ENCODE measurements around the gene EDIL3.
"Not testable (repeated sequence)": the region's sequence is repeated elsewhere in the genome, so short reads cannot be mapped to it uniquely, and the experiment has no call there.

The EDIL3 gene

DNA sequence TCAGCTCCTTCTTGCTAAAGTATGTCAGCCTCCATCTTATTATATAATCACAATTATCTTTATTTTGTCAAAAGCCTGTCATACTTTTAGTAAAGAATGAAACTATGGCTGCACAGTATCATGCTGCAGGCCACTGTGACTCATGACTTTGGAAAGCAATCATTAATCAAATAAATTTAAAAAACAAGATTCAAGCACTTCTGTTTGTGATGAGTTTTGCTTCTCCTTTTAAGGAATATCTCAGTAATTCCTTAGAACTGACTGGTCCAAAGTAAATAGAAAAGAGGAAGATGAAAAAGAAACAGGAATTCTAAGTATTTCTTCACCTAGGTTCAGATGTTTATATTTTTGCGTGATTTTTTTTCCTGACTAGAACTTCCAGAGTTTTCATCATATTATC is 83.1 kb downstream of the EDIL3 start:
- Histone ChIP-seq H3K36me3 (replicated peaks) (no peaks in the 10 kb centered on the region), H3K4me1 (no peaks in the 10 kb centered on the region), H3K4me3 (no peak overlapping the region), H3K9me3 (no peaks in the 10 kb centered on the region), H3K27me3 (ENCODE audit: low read depth) (no peaks in the 10 kb centered on the region)
- DNase-seq (ENCODE audit: low spot score in 2 of 2) = no peak
- in situ Hi-C loops (cut with MboI; ENCODE audit: low sequenced_read_pairs) = no loop called here

- no peaks in the 10 kb centered on the region for H3K36me3 ChIP-seq (replicated peaks)
- in situ Hi-C loops (cut with MboI; ENCODE audit: low sequenced_read_pairs) = no loop called here
- DNase-seq (ENCODE audit: low spot score in 2 of 2) = no peak
- no peaks in the 10 kb centered on the region for H3K4me1 ChIP-seq
- no peaks in the 10 kb centered on the region for H3K9me3 ChIP-seq
- no peaks in the 10 kb centered on the region for H3K27me3 ChIP-seq (ENCODE audit: low read depth)
- no peak overlapping the region for H3K4me3 ChIP-seq
Observed at GRCh38 chr5:84299959-84300358, 84.7 kb downstream of the EDIL3 start.

GRCh38 chr5:84298628-84299027 is 86.1 kb downstream of the EDIL3 start:
- no peaks in the 10 kb centered on the region for H3K4me1 ChIP-seq
- H3K4me3 ChIP-seq = no peak overlapping the region
- no peaks in the 10 kb centered on the region for H3K9me3 ChIP-seq
- in situ Hi-C loops (cut with MboI; ENCODE audit: low sequenced_read_pairs) = no loop called here
- DNase-seq (ENCODE audit: low spot score in 2 of 2) = no peak
- no peaks in the 10 kb centered on the region for H3K27me3 ChIP-seq (ENCODE audit: low read depth)
- no peaks in the 10 kb centered on the region for H3K36me3 ChIP-seq (replicated peaks)

- in situ Hi-C loops (cut with MboI; ENCODE audit: low sequenced_read_pairs); DNase-seq (ENCODE audit: low spot score in 2 of 2): not testable (repeated sequence)
Observed at GRCh38 chr5:84297641-84298040, 87.0 kb downstream of the EDIL3 start.

DNA sequence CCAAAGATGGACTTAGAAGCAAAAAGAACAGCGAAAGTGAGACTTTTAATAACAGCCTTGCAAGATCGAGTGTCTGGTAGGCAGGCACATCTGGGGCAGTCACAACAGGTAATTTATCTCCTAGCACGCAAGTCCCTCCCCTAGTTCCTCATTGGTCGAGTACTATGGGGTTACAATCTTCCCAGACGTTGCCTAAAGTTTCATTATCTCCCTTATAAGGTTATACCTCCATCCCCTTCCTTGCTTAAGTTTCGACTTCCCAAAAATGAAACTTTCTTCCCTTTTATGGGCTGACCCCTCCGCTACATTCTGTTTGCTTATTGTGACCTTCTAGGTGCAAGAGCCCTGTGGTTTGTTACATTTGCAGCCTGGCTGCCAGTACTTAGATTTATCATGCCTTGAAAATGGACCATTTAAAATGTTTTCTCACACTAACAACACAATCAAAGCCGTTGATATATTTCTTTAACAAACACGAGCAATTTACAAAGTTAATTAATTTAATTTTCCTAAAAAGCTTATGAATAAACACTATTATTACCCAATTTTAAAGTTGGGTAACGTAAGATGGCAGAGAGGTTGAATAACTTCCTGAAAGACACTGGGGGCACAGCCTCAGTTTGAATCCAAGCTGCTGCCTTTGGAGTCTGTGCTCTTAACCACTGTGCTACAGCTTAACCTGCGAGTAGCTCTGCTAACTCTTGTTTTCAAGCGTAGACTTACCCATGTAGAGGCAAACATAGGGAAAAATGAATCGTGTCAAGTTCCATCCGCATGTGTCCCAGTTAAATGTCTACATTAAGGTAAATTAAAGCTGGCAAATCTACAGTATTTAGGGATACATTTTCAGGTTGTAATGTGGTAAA is 91.7 kb downstream of the EDIL3 start:
- Histone ChIP-seq H3K27me3 (ENCODE audit: low read depth) (no peaks in the 10 kb centered on the region), H3K9me3 (no peaks in the 10 kb centered on the region), H3K4me3 (no peak overlapping the region), H3K36me3 (replicated peaks) (no peaks in the 10 kb centered on the region), H3K4me1 (no peaks in the 10 kb centered on the region)
- DNase-seq (ENCODE audit: low spot score in 2 of 2) = no peak
- in situ Hi-C loops (cut with MboI; ENCODE audit: low sequenced_read_pairs) = no loop called here

More at GRCh38 chr5:84297641-84298040, 87.0 kb downstream of the EDIL3 start:
- H3K27me3 ChIP-seq (ENCODE audit: low read depth); H3K4me1 ChIP-seq; H3K36me3 ChIP-seq (replicated peaks); H3K9me3 ChIP-seq; H3K4me3 ChIP-seq: not testable (repeated sequence)

DNA sequence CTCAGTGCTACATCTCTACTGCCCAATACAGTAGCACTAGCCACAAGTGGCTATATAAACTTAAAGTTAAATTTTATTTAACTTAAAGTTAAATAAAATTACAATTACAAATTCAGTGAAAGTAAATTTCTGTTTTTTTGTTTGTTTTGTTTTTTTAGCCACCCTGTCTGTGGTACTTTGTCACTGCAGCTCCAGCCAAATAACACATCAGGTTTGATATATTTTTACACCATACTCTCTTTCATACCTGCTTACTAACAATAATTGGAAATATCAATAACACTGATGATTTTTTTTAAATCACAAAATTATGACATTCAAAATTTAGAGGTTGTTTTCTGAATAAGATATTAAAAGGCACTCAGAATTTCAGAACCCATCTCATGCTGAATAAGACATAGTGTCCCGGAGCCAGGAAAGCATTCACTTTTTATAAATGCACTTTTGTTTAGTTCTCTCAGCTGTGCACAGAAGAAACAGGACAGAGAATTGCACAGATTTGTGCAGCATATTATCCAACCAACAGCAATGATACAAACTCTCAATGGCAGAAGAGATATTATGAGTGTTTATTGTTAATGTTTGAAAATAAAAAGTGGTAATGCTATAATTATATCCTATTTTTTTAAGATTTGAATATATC is 92.6 kb downstream of the EDIL3 start:
- Histone ChIP-seq H3K36me3 (replicated peaks) (no peaks in the 10 kb centered on the region), H3K4me3 (no peak overlapping the region), H3K9me3 (no peaks in the 10 kb centered on the region), H3K4me1 (no peaks in the 10 kb centered on the region), H3K27me3 (ENCODE audit: low read depth) (no peaks in the 10 kb centered on the region)
- in situ Hi-C loops (cut with MboI; ENCODE audit: low sequenced_read_pairs) = no loop called here
- no peak for DNase-seq (ENCODE audit: low spot score in 2 of 2)

DNA sequence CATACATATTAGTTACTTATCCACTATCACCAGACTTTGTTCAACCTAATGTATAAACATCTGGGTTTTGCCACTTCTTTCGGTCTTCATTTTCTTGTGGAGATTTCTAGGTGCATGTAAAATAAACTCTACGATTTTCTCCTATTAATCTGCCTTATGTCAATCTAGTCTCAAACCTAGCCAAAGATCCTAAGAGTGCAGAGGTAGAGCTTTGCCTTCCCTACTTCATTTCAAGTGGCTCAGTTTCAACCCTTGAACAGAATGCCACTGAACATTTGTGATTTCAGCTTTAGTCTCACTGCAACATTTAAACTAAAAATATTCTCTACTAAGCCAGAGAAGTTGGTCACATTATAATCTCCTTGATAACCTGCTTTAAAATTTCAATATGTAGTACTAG is 94.0 kb downstream of the EDIL3 start:
- H3K36me3 ChIP-seq (replicated peaks) = no peaks in the 10 kb centered on the region
- H3K4me1 ChIP-seq = no peaks in the 10 kb centered on the region
- no peaks in the 10 kb centered on the region for H3K27me3 ChIP-seq (ENCODE audit: low read depth)
- in situ Hi-C loops (cut with MboI; ENCODE audit: low sequenced_read_pairs) = no loop called here
- no peak for DNase-seq (ENCODE audit: low spot score in 2 of 2)
- no peak overlapping the region for H3K4me3 ChIP-seq
- no peaks in the 10 kb centered on the region for H3K9me3 ChIP-seq

GRCh38 chr5:84290161-84290560 is 94.5 kb downstream of the EDIL3 start:
- in situ Hi-C loops (cut with MboI; ENCODE audit: low sequenced_read_pairs) = no loop called here
- no peak overlapping the region for H3K4me3 ChIP-seq
- no peaks in the 10 kb centered on the region for H3K27me3 ChIP-seq (ENCODE audit: low read depth)
- H3K4me1 ChIP-seq = no peaks in the 10 kb centered on the region
- no peaks in the 10 kb centered on the region for H3K9me3 ChIP-seq
- no peaks in the 10 kb centered on the region for H3K36me3 ChIP-seq (replicated peaks)
- no peak for DNase-seq (ENCODE audit: low spot score in 2 of 2)

GRCh38 chr5:84287951-84288350 is 96.7 kb downstream of the EDIL3 start:
- H3K4me3 ChIP-seq = no peak overlapping the region
- in situ Hi-C loops (cut with MboI; ENCODE audit: low sequenced_read_pairs) = no loop called here
- H3K9me3 ChIP-seq = no peaks in the 10 kb centered on the region
- no peaks in the 10 kb centered on the region for H3K36me3 ChIP-seq (replicated peaks)
- DNase-seq (ENCODE audit: low spot score in 2 of 2) = no peak
- H3K27me3 ChIP-seq (ENCODE audit: low read depth) = no peaks in the 10 kb centered on the region
- H3K4me1 ChIP-seq = no peaks in the 10 kb centered on the region

DNA sequence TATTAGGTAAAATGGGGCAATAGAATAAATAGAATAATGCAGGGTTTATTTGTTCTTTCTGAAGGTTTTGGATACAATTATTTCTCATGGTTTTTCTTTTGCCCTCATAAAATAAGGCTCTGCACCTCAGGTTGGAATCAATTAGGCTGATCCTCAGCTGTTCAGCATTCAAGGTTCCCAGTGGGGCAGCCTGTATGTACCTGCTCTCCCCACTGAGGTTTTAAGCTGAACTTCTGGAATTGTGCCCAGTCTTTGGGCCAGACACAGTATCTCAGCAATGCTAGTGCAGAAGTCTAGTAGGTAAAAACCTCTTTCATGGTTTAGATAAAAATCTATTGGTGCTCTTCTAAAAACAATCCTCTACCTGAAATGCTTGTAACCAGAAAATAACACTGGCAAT is 98.0 kb downstream of the EDIL3 start:
- in situ Hi-C loops (cut with MboI; ENCODE audit: low sequenced_read_pairs) = no loop called here
- H3K9me3 ChIP-seq = no peaks in the 10 kb centered on the region
- H3K36me3 ChIP-seq (replicated peaks) = no peaks in the 10 kb centered on the region
- H3K4me3 ChIP-seq = no peak overlapping the region
- H3K4me1 ChIP-seq = no peaks in the 10 kb centered on the region
- no peak for DNase-seq (ENCODE audit: low spot score in 2 of 2)
- no peaks in the 10 kb centered on the region for H3K27me3 ChIP-seq (ENCODE audit: low read depth)

DNA sequence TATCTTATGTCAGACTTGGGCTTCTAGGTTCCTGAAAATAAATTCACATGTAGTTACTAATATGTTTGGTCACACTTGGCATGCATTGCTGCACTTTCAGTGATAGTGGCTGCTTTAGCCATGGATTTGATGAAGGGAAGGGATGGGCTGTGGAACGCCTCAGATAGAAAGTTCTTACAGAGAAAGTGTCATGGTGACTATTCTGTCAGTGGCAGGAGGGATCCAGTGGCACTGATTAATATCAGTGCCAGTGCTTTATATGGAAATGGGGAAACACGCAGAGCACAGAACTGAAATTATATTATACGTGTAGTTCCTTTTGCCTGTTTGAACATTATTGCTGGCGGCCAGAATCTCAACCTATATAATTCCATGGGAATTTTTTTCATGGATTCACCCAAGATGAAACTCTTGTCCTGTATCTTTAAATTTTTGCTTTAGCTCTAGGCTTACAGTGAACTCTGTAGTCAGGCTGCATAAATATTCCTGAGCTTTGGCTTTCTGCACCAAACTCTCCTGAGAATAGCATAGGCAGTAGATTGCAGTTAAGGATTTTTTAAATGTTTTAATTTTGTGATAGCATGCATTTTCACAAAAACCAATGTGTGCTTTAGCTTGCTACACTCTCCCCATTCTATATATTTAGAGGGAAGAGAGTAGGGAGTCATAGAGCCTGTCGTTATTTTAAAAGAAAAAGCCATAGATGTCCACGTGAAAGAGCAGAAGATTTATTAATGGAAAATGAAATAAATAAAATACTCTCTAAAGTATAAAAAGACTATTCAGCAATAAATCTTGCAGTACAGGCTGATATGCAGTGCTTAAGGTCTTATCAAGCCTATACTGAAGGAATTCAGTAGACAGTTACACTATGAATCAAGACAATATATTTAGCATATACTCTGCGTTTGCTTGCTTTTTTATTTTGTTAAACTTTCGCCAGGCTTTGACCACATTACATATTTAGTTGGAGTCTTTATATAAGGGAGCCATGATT is 98.7 kb downstream of the EDIL3 start:
- Histone ChIP-seq H3K4me1 (no peaks in the 10 kb centered on the region), H3K27me3 (ENCODE audit: low read depth) (no peaks in the 10 kb centered on the region), H3K4me3 (no peak overlapping the region), H3K9me3 (no peaks in the 10 kb centered on the region), H3K36me3 (replicated peaks) (no peaks in the 10 kb centered on the region)
- in situ Hi-C loops (cut with MboI; ENCODE audit: low sequenced_read_pairs) = no loop called here
- DNase-seq (ENCODE audit: low spot score in 2 of 2) = no peak

DNA sequence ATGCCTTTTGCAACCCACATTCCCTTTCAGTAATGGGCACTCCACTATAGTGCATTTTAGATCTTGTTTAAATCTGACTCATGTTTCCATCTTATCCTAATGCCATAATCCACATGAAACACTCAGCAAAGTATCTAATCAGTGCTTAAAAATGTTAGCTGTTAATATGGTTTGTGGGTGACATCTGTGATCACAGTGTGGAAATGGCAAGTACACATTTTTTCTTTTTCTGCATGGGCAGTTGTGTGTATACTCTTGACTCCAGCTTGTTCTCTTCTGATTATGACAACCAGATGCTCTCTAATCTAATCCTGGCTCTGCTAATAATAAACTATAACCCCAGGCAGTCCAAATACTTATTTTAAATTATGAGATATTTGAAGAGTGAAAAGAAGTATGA is 103.3 kb downstream of the EDIL3 start:
- Histone ChIP-seq H3K9me3 (no peaks in the 10 kb centered on the region), H3K4me1 (no peaks in the 10 kb centered on the region), H3K36me3 (replicated peaks) (no peaks in the 10 kb centered on the region), H3K4me3 (no peak overlapping the region), H3K27me3 (ENCODE audit: low read depth) (no peaks in the 10 kb centered on the region)
- in situ Hi-C loops (cut with MboI; ENCODE audit: low sequenced_read_pairs) = no loop called here
- no peak for DNase-seq (ENCODE audit: low spot score in 2 of 2)

- H3K27me3 ChIP-seq (ENCODE audit: low read depth) = no peaks in the 10 kb centered on the region
- H3K36me3 ChIP-seq (replicated peaks) = no peaks in the 10 kb centered on the region
- in situ Hi-C loops (cut with MboI; ENCODE audit: low sequenced_read_pairs) = no loop called here
- no peaks in the 10 kb centered on the region for H3K4me1 ChIP-seq
- H3K4me3 ChIP-seq = no peak overlapping the region
- H3K9me3 ChIP-seq = no peaks in the 10 kb centered on the region
- DNase-seq (ENCODE audit: low spot score in 2 of 2) = no peak
Observed at GRCh38 chr5:84279234-84279633, 105.4 kb downstream of the EDIL3 start.

GRCh38 chr5:84275609-84276008 is 109.1 kb downstream of the EDIL3 start:
- H3K4me1 ChIP-seq = no peaks in the 10 kb centered on the region
- no peaks in the 10 kb centered on the region for H3K9me3 ChIP-seq
- H3K27me3 ChIP-seq (ENCODE audit: low read depth) = no peaks in the 10 kb centered on the region
- in situ Hi-C loops (cut with MboI; ENCODE audit: low sequenced_read_pairs) = no loop called here
- DNase-seq (ENCODE audit: low spot score in 2 of 2) = no peak
- no peak overlapping the region for H3K4me3 ChIP-seq
- H3K36me3 ChIP-seq (replicated peaks) = no peaks in the 10 kb centered on the region

Data from HAP-1 (cell line).